Measurements from ENCODE around the gene C16orf82.

C16orf82 gene

GRCh38 chr16:27112093-27112811, 45.5 kb downstream of the C16orf82 start:
- no peaks in the 10 kb centered on the region for H3K27me3 ChIP-seq (ENCODE audit: insufficient read depth, low read length)

GRCh38 chr16:27113341-27113841, 46.7 kb downstream of the C16orf82 start:
- no peak for TF ChIP-seq EZH2 (IDR thresholded peaks at IDR 0.05; ENCODE audit: borderline replicate concordance, low read length)
- H4K20me1 ChIP-seq (ENCODE audit: insufficient read depth, low read length), result no peaks in the 10 kb centered on the region
- H2AFZ ChIP-seq (ENCODE audit: low read length), result no peak overlapping the region
- H3K36me3 ChIP-seq (ENCODE audit: insufficient read depth, low read length), result no peaks in the 10 kb centered on the region
- H3K27ac ChIP-seq (ENCODE audit: low read depth, low read length, poor library complexity, severe bottlenecking), result no peak overlapping the region
- H3K4me2 ChIP-seq (ENCODE audit: low read length), result no peak overlapping the region
- no peaks in the 10 kb centered on the region for H3K9me3 ChIP-seq (ENCODE audit: low read length)
- no peak overlapping the region for H3K9ac ChIP-seq (ENCODE audit: low read length)
- H3F3A ChIP-seq (ENCODE audit: insufficient read depth, low read length), result no peaks in the 10 kb centered on the region
- peaks cover 5% of the 10 kb centered on the region for H3K4me1 ChIP-seq (ENCODE audit: insufficient read depth, low read length, severe bottlenecking)
- no peaks in the 10 kb centered on the region for H3K79me2 ChIP-seq (ENCODE audit: insufficient read depth, low read length)
- no peaks in the 10 kb centered on the region for H3K27me3 ChIP-seq (ENCODE audit: insufficient read depth, low read length)
- H3K4me3 ChIP-seq (ENCODE audit: low read depth, low read length, poor library complexity, severe bottlenecking), result no peak overlapping the region
- no peaks in the 10 kb centered on the region for H3K9me2 ChIP-seq (ENCODE audit: low read depth, low read length)

More at GRCh38 chr16:27112093-27112811, 45.5 kb downstream of the C16orf82 start:
- H3K9me3 ChIP-seq (ENCODE audit: low read length), result no peaks in the 10 kb centered on the region
- H3K9me2 ChIP-seq (ENCODE audit: low read depth, low read length), result no peaks in the 10 kb centered on the region
- no peaks in the 10 kb centered on the region for H3K36me3 ChIP-seq (ENCODE audit: insufficient read depth, low read length)
- H3K4me3 ChIP-seq (ENCODE audit: low read depth, low read length, poor library complexity, severe bottlenecking), result no peak overlapping the region
- H3F3A ChIP-seq (ENCODE audit: insufficient read depth, low read length), result no peaks in the 10 kb centered on the region
- H2AFZ ChIP-seq (ENCODE audit: low read length), result no peak overlapping the region
- H4K20me1 ChIP-seq (ENCODE audit: insufficient read depth, low read length), result no peaks in the 10 kb centered on the region
- no peak overlapping the region for H3K9ac ChIP-seq (ENCODE audit: low read length)
- no peak overlapping the region for H3K27ac ChIP-seq (ENCODE audit: low read depth, low read length, poor library complexity, severe bottlenecking)
- H3K4me1 ChIP-seq (ENCODE audit: insufficient read depth, low read length, severe bottlenecking), result peaks cover 5% of the 10 kb centered on the region
- no peak overlapping the region for H3K4me2 ChIP-seq (ENCODE audit: low read length)
- H3K79me2 ChIP-seq (ENCODE audit: insufficient read depth, low read length), result no peaks in the 10 kb centered on the region
- no peak for TF ChIP-seq CTCF (IDR thresholded peaks at IDR 0.05; ENCODE audit: low read length)
- TF ChIP-seq EZH2 (IDR thresholded peaks at IDR 0.05; ENCODE audit: borderline replicate concordance, low read length), result no peak

- Histone ChIP-seq H3K9ac (ENCODE audit: low read length) (no peak overlapping the region), H3K9me2 (ENCODE audit: low read depth, low read length) (no peaks in the 10 kb centered on the region), H3K27ac (ENCODE audit: low read depth, low read length, poor library complexity, severe bottlenecking) (no peak overlapping the region), H3K27me3 (ENCODE audit: insufficient read depth, low read length) (no peaks in the 10 kb centered on the region), H3K4me1 (ENCODE audit: insufficient read depth, low read length, severe bottlenecking) (peaks cover 5% of the 10 kb centered on the region), H3K9me3 (ENCODE audit: low read length) (no peaks in the 10 kb centered on the region), H3K4me3 (ENCODE audit: low read depth, low read length, poor library complexity, severe bottlenecking) (no peak overlapping the region), H4K20me1 (ENCODE audit: insufficient read depth, low read length) (no peaks in the 10 kb centered on the region), H3K4me2 (ENCODE audit: low read length) (no peak overlapping the region), H2AFZ (ENCODE audit: low read length) (no peak overlapping the region), H3K36me3 (ENCODE audit: insufficient read depth, low read length) (no peaks in the 10 kb centered on the region), H3F3A (ENCODE audit: insufficient read depth, low read length) (no peaks in the 10 kb centered on the region), H3K79me2 (ENCODE audit: insufficient read depth, low read length) (no peaks in the 10 kb centered on the region)
- TF ChIP-seq CTCF (IDR thresholded peaks at IDR 0.05; ENCODE audit: low read length) (no peak), EZH2 (IDR thresholded peaks at IDR 0.05; ENCODE audit: borderline replicate concordance, low read length) (no peak)
These were observed 47.3 kb downstream of the C16orf82 start for GRCh38 chr16:27114006-27114405.

Data from OCI-LY1 (cell line).